Measurements from ENCODE around the gene PPIL1.
A peak's percentile ranks its signal among the peaks of the same experiment; 100 is the strongest.
"Not testable (repeated sequence)": the region's sequence is repeated elsewhere in the genome, so short reads cannot be mapped to it uniquely, and the experiment has no call there.

Gene PPIL1

DNA sequence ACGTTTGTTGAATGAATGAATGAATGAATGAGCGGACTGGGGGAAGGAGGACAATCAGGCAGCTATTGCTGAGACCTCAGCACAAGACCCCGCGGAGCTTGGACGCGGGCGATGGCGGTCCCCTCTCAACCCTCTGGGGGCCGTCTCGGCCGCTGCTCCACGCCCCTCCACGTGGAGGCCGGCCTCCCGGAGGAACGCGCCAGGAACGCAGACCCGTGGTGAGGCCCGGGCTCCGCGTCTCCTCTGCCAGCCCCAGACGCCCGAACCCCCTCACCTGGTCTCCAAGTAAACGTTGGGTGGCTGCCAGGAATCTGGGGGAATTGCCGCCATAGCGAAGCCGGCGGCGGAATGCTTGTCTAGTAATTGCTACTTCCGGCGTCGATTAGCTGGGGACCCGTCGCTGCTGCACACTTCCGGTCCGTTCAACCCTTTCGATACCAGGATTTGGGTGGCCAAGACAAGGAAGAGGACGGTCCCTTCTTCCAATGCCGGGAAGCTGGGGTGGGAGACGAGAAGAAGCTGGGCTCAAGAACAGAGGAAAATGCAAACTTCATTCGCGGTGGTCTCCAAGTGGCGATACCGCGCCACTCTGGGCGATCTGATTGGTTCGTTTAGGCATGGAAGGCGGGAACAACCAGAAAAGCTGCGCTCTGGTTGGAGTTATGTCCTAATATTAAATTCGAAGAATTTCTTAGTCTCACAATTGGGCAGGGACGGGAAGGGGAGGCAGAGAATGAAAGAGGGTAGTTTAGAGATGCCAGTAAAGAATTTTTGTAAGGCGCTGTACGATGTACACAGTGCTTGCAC, at the start of gene PPIL1:
TSS of gene PPIL1 (minus strand) at position 361 of the 807 bp plus-strand sequence. CDS start at position 330, 31 bp downstream.
- peak; percentile 90 for DNase-seq

DNA sequence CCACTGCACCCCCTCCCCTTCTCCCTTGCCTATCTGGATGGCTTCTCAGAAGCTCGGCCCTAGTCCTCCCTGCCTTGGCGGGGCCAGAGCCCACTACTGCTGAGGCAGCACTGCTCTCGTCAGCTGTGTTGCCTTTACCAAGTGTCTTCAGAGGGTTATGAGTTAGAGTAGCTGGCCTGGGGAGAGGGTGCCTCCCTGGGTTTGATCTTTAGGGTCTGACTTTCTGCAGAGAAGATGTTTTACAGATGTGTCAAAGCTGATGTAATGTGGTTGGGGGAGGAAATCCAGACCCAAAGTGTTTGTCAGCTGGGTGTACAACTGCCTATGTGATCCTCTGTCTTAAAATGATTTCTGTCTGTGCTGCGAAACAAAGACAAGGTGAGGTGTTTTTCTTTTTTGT, 49.5 kb upstream of the PPIL1 start:
- DNase-seq: no peak

DNA sequence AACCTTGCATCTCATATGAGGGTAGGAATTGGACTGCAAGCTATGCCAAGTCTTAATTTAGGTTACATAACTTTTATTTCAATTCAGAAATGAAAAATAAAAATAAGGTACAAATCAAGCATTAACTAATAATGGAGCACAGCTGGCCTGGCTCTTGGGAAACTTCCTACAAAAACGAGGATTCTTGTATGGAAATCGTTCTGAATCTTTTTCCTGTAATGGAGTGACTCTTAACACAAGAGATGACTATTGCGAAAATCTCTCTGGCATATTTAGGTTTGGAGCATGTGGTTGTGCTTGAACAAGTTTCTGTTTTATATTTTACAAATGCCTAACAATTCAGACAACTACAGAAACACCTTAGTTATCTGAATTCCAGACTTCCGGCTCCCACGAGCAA, 45.9 kb upstream of the PPIL1 start:
- DNase-seq: no peak

DNA sequence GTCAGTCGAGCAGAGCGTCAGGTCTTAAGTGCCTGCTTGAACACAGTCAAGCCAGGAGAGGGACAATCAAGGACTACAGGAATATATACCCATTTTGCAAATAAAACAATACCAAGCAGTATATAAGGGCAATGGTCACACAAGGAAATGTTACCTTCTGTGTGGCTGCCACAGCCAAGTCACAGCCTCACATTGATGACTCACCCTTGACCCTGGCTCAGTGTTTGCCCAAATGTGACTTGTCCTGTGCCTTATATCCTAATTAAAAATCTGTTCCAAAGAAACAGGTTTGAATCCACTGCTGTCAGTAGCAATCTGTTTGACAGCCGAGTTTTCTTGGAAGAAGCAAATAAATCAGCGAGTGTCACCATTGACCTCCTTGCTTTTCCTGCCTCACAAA, 45.4 kb upstream of the PPIL1 start:
- no peak for DNase-seq

DNA sequence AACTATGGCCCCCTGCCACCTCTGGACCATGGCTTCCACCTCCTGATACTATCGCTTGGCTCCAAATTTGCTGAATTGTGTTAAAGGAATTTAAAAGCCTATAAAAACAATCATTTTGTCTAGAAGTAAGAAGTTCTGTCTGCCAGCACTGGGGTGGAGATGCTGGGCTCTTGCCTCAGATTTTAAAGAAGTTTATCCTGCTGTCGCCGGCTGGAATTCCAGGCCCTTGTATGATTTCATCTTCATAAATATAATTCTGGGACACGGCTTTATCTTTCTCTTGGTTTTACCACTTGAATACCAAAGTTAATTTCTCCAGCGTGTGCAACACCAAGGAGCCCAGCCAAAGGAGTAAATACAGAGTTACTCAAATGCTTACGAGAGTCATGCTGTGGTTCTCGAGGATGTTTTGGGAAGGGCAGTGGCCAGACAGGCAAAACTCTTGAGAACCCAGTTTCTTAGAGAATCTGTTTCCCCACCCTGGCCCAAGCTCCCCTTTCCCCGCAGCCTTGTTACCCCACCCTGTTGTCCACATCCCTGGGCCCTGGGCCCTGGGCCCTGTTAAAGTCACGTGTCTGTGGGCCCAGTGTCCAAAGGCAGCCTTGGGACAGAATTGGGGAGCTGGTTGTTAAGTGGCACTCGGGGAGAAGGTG, 43.1 kb upstream of the PPIL1 start:
- no peak for DNase-seq

DNA sequence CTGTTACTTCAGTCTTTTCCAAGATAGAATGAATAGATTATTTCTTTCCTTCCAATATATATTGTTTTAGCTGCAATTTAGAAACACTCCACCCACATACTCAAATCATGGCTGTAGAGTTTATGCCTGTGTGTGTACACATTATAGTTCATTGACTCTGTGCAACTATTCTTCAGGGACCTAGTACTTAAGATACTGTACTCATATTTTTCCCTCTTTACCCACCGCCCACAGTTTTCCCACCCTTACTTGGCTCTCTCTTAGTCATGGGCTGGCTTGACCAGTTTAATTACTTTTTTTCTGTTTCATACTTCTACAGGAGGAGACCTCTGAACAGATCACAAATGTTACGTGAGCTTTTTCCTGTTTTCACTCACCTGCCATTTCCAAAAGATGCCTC, 41.5 kb upstream of the PPIL1 start:
- DNase-seq: no peak

DNA sequence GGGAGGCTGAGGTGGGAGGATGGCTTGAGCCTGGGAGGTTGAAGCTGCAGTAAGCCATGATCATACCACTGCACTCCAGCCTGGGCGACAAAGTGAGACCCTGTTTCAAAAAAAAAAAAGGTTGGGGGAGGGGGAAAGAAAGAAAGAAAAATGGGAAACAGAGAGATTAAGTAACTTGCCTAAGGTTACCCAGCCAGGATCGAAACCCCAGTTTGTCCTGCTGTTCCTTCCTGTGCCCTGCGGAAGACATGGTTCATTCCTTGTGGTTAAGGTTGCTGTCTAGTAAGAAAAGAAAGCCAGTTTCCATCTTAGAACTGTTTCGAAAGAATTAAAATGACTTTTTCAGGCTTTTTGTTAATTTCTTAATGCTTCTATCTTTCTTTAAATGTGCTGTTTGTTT, 41.0 kb upstream of the PPIL1 start:
- no peak for DNase-seq

DNA sequence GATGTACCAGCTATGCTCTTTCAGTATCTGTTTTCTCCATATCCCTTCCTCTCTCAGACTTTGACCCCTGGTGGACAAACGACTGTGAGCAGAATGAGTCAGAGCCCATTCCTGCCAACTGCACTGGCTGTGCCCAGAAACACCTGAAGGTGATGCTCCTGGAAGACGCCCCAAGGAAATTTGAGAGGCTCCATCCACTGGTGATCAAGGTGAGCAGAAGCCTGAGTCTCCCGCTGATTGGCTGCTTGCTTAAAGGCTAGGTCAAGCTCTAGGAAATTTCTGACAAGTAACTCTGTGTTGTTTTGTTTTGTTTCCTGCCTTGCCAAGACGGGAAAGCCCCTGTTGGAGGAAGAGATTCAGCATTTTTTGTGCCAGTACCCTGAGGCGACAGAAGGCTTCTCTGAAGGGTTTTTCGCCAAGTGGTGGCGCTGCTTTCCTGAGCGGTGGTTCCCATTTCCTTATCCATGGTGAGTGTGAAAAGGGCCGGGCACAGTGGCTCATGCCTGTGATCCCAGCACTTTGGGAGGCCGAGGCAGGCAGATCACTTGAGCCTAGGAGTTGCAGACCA, 39.7 kb upstream of the PPIL1 start:
- no peak for DNase-seq

DNA sequence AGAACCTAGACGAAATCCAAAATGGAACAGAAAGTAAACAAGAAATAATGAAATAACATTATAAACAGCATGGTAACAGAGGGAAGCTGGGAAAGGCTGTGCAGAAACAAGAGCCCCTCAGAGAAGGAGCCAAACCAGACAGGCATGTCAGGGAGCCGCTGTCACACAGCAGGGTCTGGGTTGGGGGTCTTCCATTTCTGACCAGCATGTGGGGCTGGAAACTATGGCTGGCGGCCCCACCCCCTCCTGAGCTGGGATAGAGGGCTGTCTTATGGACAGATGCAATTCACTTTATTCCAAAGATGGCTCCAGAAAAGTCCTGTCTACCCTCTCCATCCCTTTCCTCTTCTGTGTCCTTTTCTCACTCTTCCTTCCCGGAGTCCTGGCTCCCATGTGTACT, 38.5 kb upstream of the PPIL1 start:
- DNase-seq: no peak

DNA sequence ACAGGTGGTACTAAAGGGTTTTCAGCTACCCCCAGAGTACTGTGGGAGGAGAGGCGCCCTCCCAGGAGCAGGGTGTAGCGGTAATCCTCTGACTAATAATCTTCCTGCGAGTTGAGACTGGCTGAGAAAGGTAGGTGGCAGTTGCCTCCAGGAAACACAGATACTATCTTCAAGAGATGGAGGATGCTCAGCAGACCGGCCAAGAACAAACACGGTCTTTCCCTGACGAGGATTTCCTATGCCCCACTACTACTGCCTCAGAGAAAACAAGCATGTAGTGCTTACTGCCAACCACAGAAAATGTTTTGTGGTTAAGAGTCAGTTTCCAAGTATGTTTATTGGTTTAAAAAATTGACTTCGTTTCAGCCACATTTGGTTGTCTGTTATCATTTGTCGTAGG, 38.0 kb upstream of the PPIL1 start:
- DNase-seq: peak; percentile 75

DNA sequence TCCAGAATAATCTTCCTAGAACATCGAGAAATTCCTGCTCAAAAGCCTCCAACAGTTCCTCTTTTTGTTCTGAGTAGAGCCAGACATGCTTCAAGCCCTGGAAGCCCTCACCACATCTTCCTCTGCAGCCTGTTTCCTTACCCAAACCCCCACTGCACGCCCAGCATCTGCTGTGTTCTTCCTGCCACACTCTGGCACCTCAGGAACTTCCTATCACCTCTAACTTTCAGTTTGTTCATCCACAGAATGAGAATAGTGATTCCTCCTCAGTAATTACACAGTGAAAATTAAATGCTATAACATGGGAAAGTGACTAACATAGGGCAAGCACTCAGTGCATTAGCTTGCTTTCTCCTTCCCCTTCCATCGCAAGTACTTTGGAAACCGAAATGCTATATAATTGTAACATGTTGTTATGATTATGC, 37.4 kb upstream of the PPIL1 start:
- peak; percentile 66 for DNase-seq

DNA sequence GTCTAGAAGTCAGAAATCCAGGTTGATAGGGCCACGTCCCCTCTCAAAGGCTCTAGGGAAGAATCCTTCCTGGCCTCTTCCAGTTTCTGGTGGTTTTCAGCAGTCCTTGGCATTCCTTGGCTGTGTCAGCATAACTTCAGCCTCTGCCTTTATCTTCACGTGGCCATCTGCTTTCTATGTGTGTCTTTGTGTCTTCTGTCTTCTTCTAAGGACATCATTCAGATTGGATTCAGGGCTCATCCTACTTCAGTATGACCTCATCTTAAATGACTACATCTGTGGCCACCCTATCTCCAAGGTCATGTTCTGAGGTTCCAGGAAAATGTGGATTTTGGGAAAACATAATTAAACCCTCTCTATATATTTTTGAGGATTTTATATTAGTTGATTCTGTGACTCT, 34.1 kb upstream of the PPIL1 start:
- DNase-seq: no peak

DNA sequence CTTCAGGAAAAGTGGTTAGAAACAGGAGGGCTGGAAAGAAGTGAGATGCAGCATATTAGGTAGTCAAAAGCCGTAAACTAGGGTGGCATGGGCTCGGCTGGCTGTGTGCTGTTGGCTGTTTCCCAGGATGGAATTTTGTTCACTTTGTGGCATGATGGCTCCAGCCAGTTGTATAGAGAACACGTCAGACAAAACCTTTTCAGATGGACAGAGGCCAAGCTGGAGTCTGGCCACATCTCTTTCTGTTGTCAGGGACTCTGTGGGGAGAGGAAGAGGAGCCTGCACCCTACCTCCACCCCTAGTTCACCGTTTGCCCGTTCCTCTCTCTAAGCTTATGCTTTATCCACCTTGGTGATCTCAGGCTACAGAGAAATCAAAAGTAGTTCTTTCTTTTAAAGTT, 33.2 kb upstream of the PPIL1 start:
- DNase-seq: no peak

DNA sequence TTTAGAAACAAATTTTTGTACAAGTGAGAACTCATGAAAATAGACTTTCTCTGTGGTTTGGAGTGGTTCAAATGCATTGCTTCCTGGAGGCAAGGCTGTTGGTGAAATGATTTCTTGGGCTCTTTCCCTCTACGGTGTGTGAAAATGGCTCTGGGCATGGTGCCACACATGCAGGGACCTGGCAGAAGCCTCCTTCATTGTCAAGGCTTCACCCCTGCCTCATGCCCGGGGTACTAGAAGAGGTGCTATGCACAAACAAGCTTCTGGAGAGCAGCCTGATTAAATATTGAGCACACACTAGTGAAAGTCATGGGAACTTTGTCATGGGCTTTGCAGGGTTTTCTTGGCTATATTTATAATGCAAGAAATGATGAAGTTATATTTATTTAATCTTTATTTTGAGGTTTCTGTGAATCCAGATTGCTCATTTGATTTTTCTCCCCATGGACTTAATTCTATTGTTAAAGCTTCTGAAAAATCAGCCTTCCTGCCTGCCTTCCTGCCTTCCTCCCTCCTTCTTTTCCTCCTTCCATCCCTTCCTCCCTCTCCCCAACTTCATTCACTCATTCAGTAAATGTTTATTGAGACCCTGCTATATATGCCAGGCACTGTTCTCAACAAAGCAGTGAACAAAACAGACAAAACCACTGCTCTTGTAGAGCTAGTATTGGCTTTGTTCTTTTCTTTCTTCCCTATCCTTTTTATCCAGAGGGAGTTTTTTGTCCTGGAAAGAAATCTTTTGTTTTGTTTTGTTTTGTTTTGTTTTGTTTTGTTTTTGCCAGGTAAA, 32.1 kb upstream of the PPIL1 start:
- DNase-seq: no peak

DNA sequence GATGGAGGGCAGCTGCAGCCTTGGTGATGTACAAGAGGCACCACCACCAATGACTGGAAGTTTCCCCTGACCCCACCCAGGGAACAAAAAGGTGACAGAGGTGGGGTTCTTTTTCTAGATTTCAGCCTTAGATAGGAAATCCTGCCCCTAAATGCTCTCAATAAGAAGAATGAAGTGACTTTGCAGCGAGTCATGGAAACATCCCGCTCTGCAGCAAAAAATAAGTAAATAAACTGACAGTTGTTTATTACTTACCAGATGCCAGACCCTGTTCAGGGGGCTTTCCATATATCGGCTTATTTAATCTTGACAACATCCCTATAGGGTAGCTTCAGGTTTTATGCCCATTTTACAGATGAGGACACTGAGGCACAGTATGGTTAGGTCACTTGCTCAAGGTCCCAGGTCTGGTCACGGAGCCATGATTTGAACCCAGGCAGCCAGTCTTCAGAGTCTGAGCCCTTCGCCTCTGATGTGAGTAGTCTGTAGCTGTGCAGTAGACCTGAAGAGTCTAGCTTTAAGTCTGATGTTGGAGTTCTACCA, 30.3 kb upstream of the PPIL1 start:
- no peak for DNase-seq

DNA sequence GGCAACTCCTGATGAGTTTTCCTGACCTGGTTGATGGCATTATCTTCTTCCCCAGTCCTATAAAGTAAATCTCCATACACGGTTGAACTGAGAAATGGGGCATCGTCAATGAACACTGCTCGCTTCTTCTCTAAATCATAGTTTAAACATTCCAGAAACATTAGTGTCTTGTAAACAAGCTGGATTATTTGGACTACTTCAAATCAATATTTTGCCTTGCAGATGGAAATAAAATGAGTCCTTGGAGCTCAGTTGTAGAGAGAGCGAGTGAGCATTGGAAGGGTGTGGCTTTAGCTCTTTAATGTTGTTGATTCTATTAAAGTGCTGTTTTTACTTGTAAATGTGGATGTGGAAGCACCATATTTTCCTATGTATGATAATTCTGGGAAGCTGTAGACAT, 29.5 kb upstream of the PPIL1 start:
- DNase-seq: no peak

DNA sequence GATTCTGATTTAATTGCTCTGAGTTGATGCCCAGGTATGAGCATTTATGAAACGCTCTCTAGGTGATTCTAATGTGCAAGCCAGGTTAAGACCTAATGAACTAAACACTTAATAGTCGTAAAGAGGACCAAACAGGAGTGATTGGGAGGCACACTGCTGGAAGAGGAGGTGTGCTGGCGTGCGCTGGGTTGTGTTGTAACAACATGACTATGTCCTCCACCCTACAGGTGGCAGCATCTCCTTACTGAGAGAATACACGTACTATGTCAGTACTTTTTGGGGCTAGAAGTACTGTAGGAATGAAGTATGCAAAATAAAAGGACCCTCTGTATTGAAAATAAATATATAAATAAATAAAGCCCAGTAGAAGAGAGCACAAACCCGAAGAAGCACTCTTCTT, 23.0 kb upstream of the PPIL1 start:
- no peak for DNase-seq

DNA sequence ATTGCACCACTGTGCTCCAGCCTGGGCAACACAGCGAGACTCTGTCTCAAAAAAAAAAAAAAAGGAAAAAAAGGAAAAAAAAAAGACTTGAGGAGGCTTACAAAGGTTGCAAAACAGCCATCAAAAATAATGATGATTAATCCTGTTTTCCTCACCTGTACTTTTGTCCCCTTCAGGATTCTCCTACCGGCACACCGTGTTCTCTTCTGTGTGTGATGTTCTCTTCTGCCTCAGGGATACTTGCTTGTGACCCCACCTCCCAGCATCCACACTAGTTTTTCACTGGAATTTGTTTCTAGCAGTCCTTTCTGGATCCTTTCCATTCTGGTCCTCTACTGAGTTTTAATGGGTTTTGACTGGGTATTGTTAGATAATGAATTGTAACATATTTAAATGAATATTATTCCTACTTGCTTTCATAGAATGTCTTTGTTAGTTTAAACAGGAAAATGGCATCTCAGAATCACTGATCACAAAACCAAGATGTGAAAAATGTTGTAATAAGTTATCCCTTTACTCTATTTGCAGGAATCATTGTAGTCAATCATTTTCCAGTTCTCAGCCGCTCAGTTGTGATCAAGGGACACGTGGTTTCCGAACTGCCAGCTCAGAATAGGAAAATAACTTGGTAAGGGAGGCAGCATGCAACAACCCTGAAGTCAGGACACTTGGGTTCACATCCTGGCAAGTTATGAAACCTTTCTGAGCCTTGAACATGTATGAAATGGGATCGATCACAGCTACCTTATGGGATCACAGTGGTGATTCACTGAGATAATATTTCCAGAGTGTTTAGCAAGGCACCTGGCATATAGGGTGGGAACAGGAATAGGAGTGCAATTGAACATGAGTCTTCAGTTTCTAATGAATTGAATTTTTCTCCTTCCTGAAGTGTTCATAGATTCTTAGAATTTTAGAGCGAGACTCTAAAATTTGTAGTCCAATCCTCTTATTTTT, 19.7 kb upstream of the PPIL1 start:
- no peak for DNase-seq

DNA sequence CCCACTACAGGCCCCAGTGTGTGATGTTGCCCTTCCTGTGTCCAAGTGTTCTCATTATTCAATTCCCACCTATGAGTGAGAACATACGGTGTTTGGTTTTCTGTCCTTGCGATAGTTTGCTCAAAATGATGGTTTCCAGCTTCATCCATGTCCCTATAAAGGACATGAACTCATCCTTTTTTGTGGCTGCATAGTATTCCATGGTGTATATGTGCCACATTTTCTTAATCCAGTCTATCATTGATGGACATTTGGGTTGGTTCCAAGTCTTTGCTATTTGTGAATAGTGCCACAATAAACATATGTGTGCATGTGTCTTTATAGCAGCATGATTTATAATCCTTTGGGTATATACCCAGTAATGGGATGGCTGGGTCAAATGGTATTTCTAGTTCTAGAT, 16.6 kb upstream of the PPIL1 start:
- DNase-seq: not testable (repeated sequence)

DNA sequence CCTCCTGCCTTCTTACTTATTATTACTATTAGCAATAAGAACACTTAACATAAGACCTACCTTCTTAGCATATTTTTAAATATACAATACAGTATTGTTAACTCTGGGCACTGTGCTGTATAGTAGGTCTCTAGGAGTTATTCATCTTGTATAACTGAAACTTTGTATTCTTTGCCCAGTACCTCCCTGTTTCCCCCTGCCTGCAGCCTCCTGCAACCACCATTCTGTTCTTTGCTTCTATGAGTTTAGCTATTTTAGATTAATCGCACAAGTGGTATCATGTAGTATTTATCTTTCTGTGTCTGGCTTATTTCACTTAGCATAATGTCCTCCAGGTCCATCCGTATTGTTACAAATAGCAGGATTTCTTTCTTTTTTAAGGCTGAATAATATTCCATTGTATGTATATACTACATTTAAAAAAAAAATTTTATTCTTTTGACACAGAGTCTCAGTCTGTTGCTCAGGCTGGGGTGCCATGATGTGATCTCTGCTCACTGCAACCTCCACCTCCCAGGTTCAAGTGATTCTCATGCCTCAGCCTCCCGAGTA, 15.6 kb upstream of the PPIL1 start:
- no peak for DNase-seq

DNA sequence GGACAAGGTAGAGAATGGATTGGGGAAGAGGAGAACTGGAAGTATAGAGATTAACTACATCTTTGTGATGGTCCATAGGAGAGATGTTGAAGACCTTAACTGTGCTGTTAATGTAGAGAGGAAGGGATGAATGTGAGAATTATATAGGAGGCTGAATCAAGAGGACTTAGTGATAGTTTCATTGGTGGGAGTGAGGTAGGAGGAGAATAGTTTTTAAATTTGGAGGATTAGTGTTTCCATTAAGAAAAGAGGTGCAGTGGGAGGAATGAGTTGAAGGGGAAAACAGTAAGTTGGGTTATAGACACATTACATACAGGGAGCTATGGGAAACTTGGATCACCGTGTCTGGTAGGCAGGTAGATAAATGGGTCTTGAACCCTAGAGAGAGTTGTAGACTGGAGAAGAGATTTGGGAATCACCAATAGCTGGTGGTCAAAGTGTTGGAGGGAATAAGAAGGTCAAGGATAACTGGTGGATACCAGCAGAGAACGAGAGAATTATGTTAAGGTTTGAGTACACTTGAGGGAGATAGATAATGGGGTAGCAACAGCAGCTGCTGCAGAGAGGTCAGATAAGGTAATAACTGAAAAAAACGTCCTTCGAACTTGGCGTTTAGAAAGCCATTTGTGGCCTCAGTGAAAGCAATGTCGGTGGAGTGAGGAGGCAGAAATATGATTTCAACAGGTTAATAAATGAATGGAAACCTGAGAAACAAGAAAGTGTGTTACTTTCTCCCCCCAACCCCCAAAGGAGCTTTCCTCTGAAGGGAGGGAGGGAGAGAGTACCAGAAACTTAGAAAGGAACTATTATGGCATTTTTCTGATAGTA, 14.3 kb upstream of the PPIL1 start:
- DNase-seq: no peak

Data from activated CD8-positive, alpha-beta memory T cell treated with anti-CD3 and anti-CD28 coated beads, Interleukin-2, amount 50 U/mL, for 48 hours (primary cell).